HepG2 (cell line): ENCODE data around the gene ALDH3A2. TPM values are rescaled to one million over a fixed set of nuclear protein-coding genes. Genes with fewer than 3 reads are reported as not detected.

ENCODE experiments used
- CAMTA2 ChIP-seq: sonication (generic); formaldehyde crosslinking; IDR thresholded peaks from 2 replicates; pipeline ENCODE4 v1.4.0; 2020; ENCODE audit warnings: mild to moderate bottlenecking, missing genetic modification reagents, borderline replicate concordance
- EZH2 ChIP-seq: conservative IDR thresholded peaks from 2 replicates; pipeline ENCODE4 v1.6.1; 2012; ENCODE audit warnings: mild to moderate bottlenecking, low read depth, low read length, moderate library complexity
- FOSL2 ChIP-seq: sonication (generic); formaldehyde crosslinking; IDR thresholded peaks from 2 replicates; pipeline ENCODE4 v1.4.0; 2020; ENCODE audit warnings: missing genetic modification reagents
- FOXC1 ChIP-seq: sonication (generic); formaldehyde crosslinking; IDR thresholded peaks from 2 replicates; pipeline ENCODE4 v1.8.0; 2022; ENCODE audit warnings: mild to moderate bottlenecking, missing genetic modification reagents, borderline replicate concordance
- HOXD1 ChIP-seq: sonication (generic); formaldehyde crosslinking; IDR thresholded peaks from 2 replicates; pipeline ENCODE4 v1.5.0; 2020; ENCODE audit warnings: missing genetic modification reagents
- JUNB ChIP-seq: sonication (generic); formaldehyde crosslinking; IDR thresholded peaks from 2 replicates; pipeline ENCODE4 v1.8.0; 2022; ENCODE audit warnings: missing genetic modification reagents, mild to moderate bottlenecking, borderline replicate concordance
- MED8 ChIP-seq: sonication (generic); formaldehyde crosslinking; IDR thresholded peaks from 2 replicates; pipeline ENCODE4 v1.8.1; 2023; ENCODE audit warnings: mild to moderate bottlenecking, missing genetic modification reagents; ENCODE audit not compliant: insufficient replicate concordance
- MTA1 ChIP-seq: sonication (generic); formaldehyde crosslinking; IDR thresholded peaks from 2 replicates; pipeline ENCODE4 v1.4.0; 2020; ENCODE audit warnings: missing genetic modification reagents, mild to moderate bottlenecking, borderline replicate concordance
- PCBP1 ChIP-seq: fragments of 200-400 bp; formaldehyde crosslinking; IDR thresholded peaks from 2 replicates; pipeline ENCODE4 v1.6.1; 2017; ENCODE audit warnings: mild to moderate bottlenecking, low read depth, low read length, borderline replicate concordance
- U2AF1 ChIP-seq: fragments of 200-400 bp; formaldehyde crosslinking; optimal IDR thresholded peaks from 2 replicates; pipeline ENCODE3; 2017; ENCODE audit warnings: mild to moderate bottlenecking, low read depth, low read length
- ZFY ChIP-seq: sonication (generic); formaldehyde crosslinking; IDR thresholded peaks from 2 replicates; pipeline ENCODE4 v1.4.0; 2020; ENCODE audit warnings: missing genetic modification reagents
- ZFYVE20 ChIP-seq: sonication (generic); formaldehyde crosslinking; IDR thresholded peaks from 2 replicates; pipeline ENCODE4 v1.8.0; 2023; ENCODE audit warnings: low read depth, mild to moderate bottlenecking, moderate library complexity, missing genetic modification reagents, borderline replicate concordance
- ZMYM2 ChIP-seq: sonication (generic); formaldehyde crosslinking; IDR thresholded peaks from 2 replicates; pipeline ENCODE4 v1.8.0; 2022; ENCODE audit warnings: mild to moderate bottlenecking, missing genetic modification reagents
- ZNF138 ChIP-seq: sonication (generic); formaldehyde crosslinking; IDR thresholded peaks from 2 replicates; pipeline ENCODE4 v1.5.0; 2020; ENCODE audit warnings: mild to moderate bottlenecking, low read depth, missing genetic modification reagents
- ZNF33B ChIP-seq: sonication (generic); formaldehyde crosslinking; IDR thresholded peaks from 2 replicates; pipeline ENCODE4 v1.5.1; 2020; ENCODE audit warnings: mild to moderate bottlenecking, missing genetic modification reagents
- ZNF629 ChIP-seq: sonication (generic); formaldehyde crosslinking; conservative IDR thresholded peaks from 2 replicates; pipeline ENCODE4 v1.5.0; 2020; ENCODE audit warnings: missing genetic modification reagents
- ZNF766 ChIP-seq: sonication (generic); formaldehyde crosslinking; IDR thresholded peaks from 2 replicates; pipeline ENCODE4 v1.5.0; 2020; ENCODE audit warnings: missing genetic modification reagents, borderline replicate concordance
- polyA plus RNA-seq, 8 experiments: library from polyadenylated mRNA; depleted of rRNA in 3 of 8; stranded (reverse) in 7 of 8; unstranded in 1 of 8; fragments of >200 nt; fragmentation: Illumina TruSeq in 4 of 8; extraction: Trizol in 4 of 8; gene quantifications; 2 replicates each; pipeline versions ENCODE4 v1.2.1 to v1.2.3, GENCODE V29; 2011 to 2016; ENCODE audit warnings: low read depth in 4 of 8, missing spikeins in 1 of 8, mixed read lengths in 1 of 8; ENCODE audit not compliant: insufficient read depth in 1 of 8
- total RNA-seq, 5 experiments: library from RNA; depleted of rRNA; stranded (reverse); fragments of >200 nt; fragmentation: Illumina TruSeq; extraction: Trizol; gene quantifications; 2 replicates each; pipeline ENCODE4 v1.2.3, GENCODE V29; 2016; ENCODE audit warnings: low read depth in 1 of 5
- TF ChIP-seq, protein P1 (sequence below), 2 experiments: sonication (generic) in 1 of 2; formaldehyde crosslinking in 1 of 2; IDR thresholded peaks; 2 replicates each; pipeline versions ENCODE4 v1.4.0 to v1.6.1; 2016 to 2020; ENCODE audit warnings: borderline replicate concordance in 1 of 2, low read depth in 1 of 2, mild to moderate bottlenecking in 1 of 2, missing genetic modification reagents in 1 of 2
- TF ChIP-seq, protein P2 (sequence below): IDR thresholded peaks from 2 replicates; pipeline ENCODE4 v1.6.1; 2016; ENCODE audit warnings: missing compliant biosample characterization, missing genetic modification reagents, borderline replicate concordance
- TF ChIP-seq, protein P3 (sequence below): sonication (generic); formaldehyde crosslinking; IDR thresholded peaks from 2 replicates; pipeline ENCODE4 v1.4.0; 2020; ENCODE audit warnings: mild to moderate bottlenecking, low read depth, missing genetic modification reagents
- TF ChIP-seq, protein P4 (sequence below): IDR thresholded peaks from 2 replicates; pipeline ENCODE4 v1.6.1; 2016

The ALDH3A2 gene
- total and polyA plus RNA-seq, 2 of the 13 experiments (the other 11 are each of a cell fraction or from before 2014, with no cell fraction given), result 80.8 to 180 TPM

DNA sequence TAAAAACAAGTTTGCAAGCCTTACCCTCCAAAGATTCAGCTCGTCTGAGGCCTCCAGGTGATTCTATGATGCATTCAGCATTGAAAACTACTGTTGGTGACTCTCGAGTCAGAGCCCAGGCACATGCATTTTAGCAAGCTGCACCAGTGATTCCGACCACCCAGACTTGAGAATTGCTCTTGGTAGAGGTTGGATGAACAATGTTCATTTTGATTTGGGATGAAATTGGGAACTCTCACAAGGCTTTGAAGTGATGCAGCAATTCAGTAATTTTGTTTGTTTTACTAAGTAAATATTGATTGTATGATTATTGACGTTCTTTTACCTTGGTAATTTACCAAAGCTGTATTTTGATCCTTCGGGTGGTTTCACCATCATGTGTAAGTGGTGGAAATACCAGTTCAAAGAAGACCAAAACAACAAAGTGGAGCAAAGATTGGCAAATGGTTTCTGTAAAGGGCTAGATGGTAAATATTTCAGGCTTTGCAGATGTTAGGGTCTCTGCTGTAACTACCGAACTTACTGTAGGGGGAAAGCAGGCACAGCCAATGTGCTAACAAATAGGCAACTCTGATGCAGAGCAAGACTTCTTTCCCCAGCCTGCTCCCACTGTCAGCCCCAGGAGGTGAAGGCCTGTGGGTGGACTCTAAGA lies 11.8 kb downstream of the ALDH3A2 start (continued):
- TF ChIP-seq, protein P1, sequence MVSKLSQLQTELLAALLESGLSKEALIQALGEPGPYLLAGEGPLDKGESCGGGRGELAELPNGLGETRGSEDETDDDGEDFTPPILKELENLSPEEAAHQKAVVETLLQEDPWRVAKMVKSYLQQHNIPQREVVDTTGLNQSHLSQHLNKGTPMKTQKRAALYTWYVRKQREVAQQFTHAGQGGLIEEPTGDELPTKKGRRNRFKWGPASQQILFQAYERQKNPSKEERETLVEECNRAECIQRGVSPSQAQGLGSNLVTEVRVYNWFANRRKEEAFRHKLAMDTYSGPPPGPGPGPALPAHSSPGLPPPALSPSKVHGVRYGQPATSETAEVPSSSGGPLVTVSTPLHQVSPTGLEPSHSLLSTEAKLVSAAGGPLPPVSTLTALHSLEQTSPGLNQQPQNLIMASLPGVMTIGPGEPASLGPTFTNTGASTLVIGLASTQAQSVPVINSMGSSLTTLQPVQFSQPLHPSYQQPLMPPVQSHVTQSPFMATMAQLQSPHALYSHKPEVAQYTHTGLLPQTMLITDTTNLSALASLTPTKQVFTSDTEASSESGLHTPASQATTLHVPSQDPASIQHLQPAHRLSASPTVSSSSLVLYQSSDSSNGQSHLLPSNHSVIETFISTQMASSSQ (IDR thresholded peaks at IDR 0.05; ENCODE audit: low read depth), result peak; percentile 72
- TF ChIP-seq, protein P1 (CRISPR knock-in tag; IDR thresholded peaks at IDR 0.05; ENCODE audit: borderline replicate concordance), result peak; percentile 48; the same call in 1 of the 2 replicates
- TF ChIP-seq ZNF138 (CRISPR knock-in tag) (no peak), ZNF766 (CRISPR knock-in tag) (no peak), U2AF1 (no peak), JUNB (CRISPR knock-in tag) (peak; percentile 80; the same call in 1 of the 2 replicates), ZFY (CRISPR knock-in tag) (peak; percentile 45; the same call in 1 of the 2 replicates), CAMTA2 (CRISPR knock-in tag) (no peak), MTA1 (CRISPR knock-in tag) (no peak; the same call in 1 of the 2 replicates), FOSL2 (CRISPR knock-in tag) (peak; percentile 67), ZMYM2 (no peak), ZNF629 (no peak), PCBP1 (no peak), ZNF33B (CRISPR knock-in tag) (no peak), HOXD1 (CRISPR knock-in tag) (no peak), ZFYVE20 (CRISPR knock-in tag) (no peak), MED8 (peak; percentile 76), EZH2 (no peak), FOXC1 (CRISPR knock-in tag) (no peak)
- TF ChIP-seq, protein P2, sequence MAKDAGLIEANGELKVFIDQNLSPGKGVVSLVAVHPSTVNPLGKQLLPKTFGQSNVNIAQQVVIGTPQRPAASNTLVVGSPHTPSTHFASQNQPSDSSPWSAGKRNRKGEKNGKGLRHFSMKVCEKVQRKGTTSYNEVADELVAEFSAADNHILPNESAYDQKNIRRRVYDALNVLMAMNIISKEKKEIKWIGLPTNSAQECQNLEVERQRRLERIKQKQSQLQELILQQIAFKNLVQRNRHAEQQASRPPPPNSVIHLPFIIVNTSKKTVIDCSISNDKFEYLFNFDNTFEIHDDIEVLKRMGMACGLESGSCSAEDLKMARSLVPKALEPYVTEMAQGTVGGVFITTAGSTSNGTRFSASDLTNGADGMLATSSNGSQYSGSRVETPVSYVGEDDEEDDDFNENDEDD (CRISPR knock-in tag), result peak; percentile 47; the same call in 1 of the 2 replicates
- TF ChIP-seq, protein P3, sequence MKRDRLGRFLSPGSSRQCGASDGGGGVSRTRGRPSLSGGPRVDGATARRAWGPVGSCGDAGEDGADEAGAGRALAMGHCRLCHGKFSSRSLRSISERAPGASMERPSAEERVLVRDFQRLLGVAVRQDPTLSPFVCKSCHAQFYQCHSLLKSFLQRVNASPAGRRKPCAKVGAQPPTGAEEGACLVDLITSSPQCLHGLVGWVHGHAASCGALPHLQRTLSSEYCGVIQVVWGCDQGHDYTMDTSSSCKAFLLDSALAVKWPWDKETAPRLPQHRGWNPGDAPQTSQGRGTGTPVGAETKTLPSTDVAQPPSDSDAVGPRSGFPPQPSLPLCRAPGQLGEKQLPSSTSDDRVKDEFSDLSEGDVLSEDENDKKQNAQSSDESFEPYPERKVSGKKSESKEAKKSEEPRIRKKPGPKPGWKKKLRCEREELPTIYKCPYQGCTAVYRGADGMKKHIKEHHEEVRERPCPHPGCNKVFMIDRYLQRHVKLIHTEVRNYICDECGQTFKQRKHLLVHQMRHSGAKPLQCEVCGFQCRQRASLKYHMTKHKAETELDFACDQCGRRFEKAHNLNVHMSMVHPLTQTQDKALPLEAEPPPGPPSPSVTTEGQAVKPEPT (CRISPR knock-in tag), result no peak
- TF ChIP-seq, protein P4, sequence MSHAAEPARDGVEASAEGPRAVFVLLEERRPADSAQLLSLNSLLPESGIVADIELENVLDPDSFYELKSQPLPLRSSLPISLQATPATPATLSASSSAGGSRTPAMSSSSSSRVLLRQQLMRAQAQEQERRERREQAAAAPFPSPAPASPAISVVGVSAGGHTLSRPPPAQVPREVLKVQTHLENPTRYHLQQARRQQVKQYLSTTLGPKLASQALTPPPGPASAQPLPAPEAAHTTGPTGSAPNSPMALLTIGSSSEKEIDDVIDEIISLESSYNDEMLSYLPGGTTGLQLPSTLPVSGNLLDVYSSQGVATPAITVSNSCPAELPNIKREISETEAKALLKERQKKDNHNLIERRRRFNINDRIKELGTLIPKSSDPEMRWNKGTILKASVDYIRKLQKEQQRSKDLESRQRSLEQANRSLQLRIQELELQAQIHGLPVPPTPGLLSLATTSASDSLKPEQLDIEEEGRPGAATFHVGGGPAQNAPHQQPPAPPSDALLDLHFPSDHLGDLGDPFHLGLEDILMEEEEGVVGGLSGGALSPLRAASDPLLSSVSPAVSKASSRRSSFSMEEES (CRISPR knock-in tag), result peak; percentile 82
